ENCODE results near the gene SINHCAF. TPM values are rescaled to one million over a fixed set of nuclear protein-coding genes. Genes with fewer than 3 reads are reported as not detected.

Gene SINHCAF
- total and polyA plus RNA-seq, 2 of the 8 experiments (the other 6 are each of a cell fraction or from before 2014, with no cell fraction given) = 138 to 576 TPM

GRCh38 chr12:31318657-31319269 is 7.2 kb downstream of the SINHCAF start:
- 70% methylated on average over 2 of the region's 2 CpGs; no CpG with 5 or more reads in 1 of the 2 experiments for WGBS, 2 experiments (ENCODE audit: extremely low coverage in 1 of 2, insufficient coverage in 1 of 2, insufficient read length in 1 of 2, insufficient replicate concordance in 2 of 2, low coverage in 1 of 2, low lambda C conversion rate in 2 of 2, missing lambda C conversion rate in 1 of 2)
- Histone ChIP-seq H3K36me3 (ENCODE audit: control insufficient read depth in 2 of 4, insufficient read depth in 4 of 4, low read length in 3 of 4) (no peaks in the 10 kb centered on the region; a peak in 3 of 8 replicates), H3K9me3 (ENCODE audit: insufficient read depth in 2 of 2, low read depth in 1 of 2, low read length in 1 of 2) (no peaks in the 10 kb centered on the region), H3K56ac (replicated peaks; ENCODE audit: insufficient read length, low read depth, low read length) (no peak overlapping the region), H2BK20ac (ENCODE audit: low read length) (no peak overlapping the region), H3K23me2 (ENCODE audit: low read depth, low read length) (no peaks in the 10 kb centered on the region), H3K4me3 (ENCODE audit: extremely low read depth in 1 of 4, insufficient read depth in 2 of 4, low read depth in 3 of 4, low read length in 4 of 4) (peak overlapping the region in 1 of 4 experiments; percentile 99; a peak in 1 of 8 replicates), H2BK120ac (replicated peaks; ENCODE audit: low read depth, low read length) (no peak overlapping the region), H2AK5ac (ENCODE audit: low read depth, low read length) (no peak overlapping the region), H3K9ac (replicated peaks in 1 of 4; ENCODE audit: extremely low read depth in 1 of 4, low read depth in 3 of 4, low read length in 3 of 4) (no peak overlapping the region; a peak in 1 of 7 replicates), H4K5ac (ENCODE audit: insufficient read length, low read depth, low read length) (no peak overlapping the region), H3K79me2 (ENCODE audit: control insufficient read depth in 1 of 2, insufficient read depth in 2 of 2, low read length in 2 of 2) (peaks cover 91 to 100% of the 10 kb centered on the region in 2 experiments), H2BK15ac (ENCODE audit: low read length) (no peak overlapping the region), H3K79me1 (ENCODE audit: low read depth, low read length) (no peaks in the 10 kb centered on the region), H3K27me3 (replicated peaks in 1 of 4; ENCODE audit: control insufficient read depth in 3 of 4, extremely low read depth in 1 of 4, insufficient read depth in 3 of 4, low read length in 3 of 4) (no peaks in the 10 kb centered on the region), H3K18ac (ENCODE audit: extremely low read depth, low read length) (no peak overlapping the region), H2BK12ac (ENCODE audit: low read depth, low read length) (no peak overlapping the region), H3K27ac (ENCODE audit: low read depth, low read length) (no peak overlapping the region), H4K91ac (replicated peaks; ENCODE audit: insufficient read length, low read length) (no peak overlapping the region), H3K23ac (ENCODE audit: insufficient read length) (no peak overlapping the region), H4K20me1 (replicated peaks in 1 of 2; ENCODE audit: control insufficient read depth in 1 of 2, insufficient read depth in 2 of 2, low read length in 2 of 2) (peaks cover 44 to 65% of the 10 kb centered on the region in 2 experiments), H3K4ac (replicated peaks; ENCODE audit: insufficient read length, low read depth, low read length) (no peak overlapping the region), H2AFZ (ENCODE audit: low read length) (no peak overlapping the region), H4K8ac (ENCODE audit: extremely low read depth, insufficient read depth, low read length) (no peak overlapping the region), H3K4me2 (ENCODE audit: insufficient read depth in 1 of 2, low read depth in 2 of 2, low read length in 2 of 2) (peak overlapping the region; percentile 40 to 51; a peak in 3 of 4 replicates), H3K14ac (ENCODE audit: insufficient read length) (no peak overlapping the region), H3K4me1 (replicated peaks in 1 of 4; ENCODE audit: control insufficient read depth in 3 of 4, insufficient read depth in 4 of 4, low read length in 3 of 4) (peaks cover 9 to 32% (median 19%) of the 10 kb centered on the region in 4 experiments), H2BK5ac (ENCODE audit: low read depth, low read length) (no peak overlapping the region)
- no peak for TF ChIP-seq CBX8 (IDR thresholded peaks at IDR 0.05; ENCODE audit: borderline replicate concordance, low read depth, low read length)
- TF ChIP-seq YY1 (IDR thresholded peaks at IDR 0.05; ENCODE audit: low read depth, low read length) = no peak
- TF ChIP-seq KDM5A (IDR thresholded peaks at IDR 0.05; ENCODE audit: low read length) = no peak
- TF ChIP-seq JUND (IDR thresholded peaks at IDR 0.05; ENCODE audit: low read length) = no peak
- POLR2A ChIA-PET (ENCODE audit: partially characterized antibody) = interaction anchor here (1.1 to 6.3 kb wide), 11 partner anchors 8 to 81 kb away, joined by 3 to 85 read pairs (median 10); no protein-coding TSS in a partner anchor
- CTCF ChIA-PET (ENCODE audit: partially characterized antibody) = interaction anchor here (0.5 kb wide), 1 partner anchor 279 kb away, joined by 3 read pairs; no protein-coding TSS in a partner anchor
- DNase-seq (ENCODE audit: low read depth in 1 of 2, low spot score in 2 of 2) = no peak
- FAIRE-seq = no peak
